ENCODE data around the gene KIF6. TPM values are rescaled to one million over a fixed set of nuclear protein-coding genes. Genes with fewer than 3 reads are reported as not detected.

Gene KIF6
- total RNA-seq, 1 experiment from 2014 or later: not detected

GRCh38 chr6:39576556-39577303 lies 148.5 kb downstream of the KIF6 start:
- POLR2A ChIA-PET: no interaction called here
- CTCF ChIA-PET: no interaction called here
- BruUV-seq (replicated peaks): no TSS peak
- Histone ChIP-seq H3K27me3 (ENCODE audit: control insufficient read depth, insufficient read depth, low read length) (no peaks in the 10 kb centered on the region), H3K36me3 (ENCODE audit: control insufficient read depth, insufficient read depth, low read length) (no peaks in the 10 kb centered on the region), H3K4me1 (ENCODE audit: control insufficient read depth, insufficient read depth, low read length) (no peaks in the 10 kb centered on the region), H3K4me3 (ENCODE audit: low read depth in 2 of 2, low read length in 2 of 2) (no peak overlapping the region), H3K9me3 (ENCODE audit: control insufficient read depth, insufficient read depth, low read depth, low read length) (no peaks in the 10 kb centered on the region), H3K27ac (ENCODE audit: low read length) (no peak overlapping the region)
- DNase-seq (ENCODE audit: low read depth, low spot score): no peak
- TF ChIP-seq REST (IDR thresholded peaks at IDR 0.05; ENCODE audit: insufficient read depth in 1 of 2, low read depth in 2 of 2, low read length in 1 of 2): no peak
- TF ChIP-seq POLR2AphosphoS5 (IDR thresholded peaks at IDR 0.05; ENCODE audit: low read depth, low read length): no peak
- no peak for TF ChIP-seq CTCF (IDR thresholded peaks at IDR 0.05)
- TF ChIP-seq TCF7L2 (IDR thresholded peaks at IDR 0.05; ENCODE audit: low read depth, low read length): no peak
- no peak for TF ChIP-seq SIN3A (IDR thresholded peaks at IDR 0.05; ENCODE audit: borderline replicate concordance, insufficient read depth, low read depth, low read length)
- ATAC-seq: no peak
- in situ Hi-C loops (cut with HindIII; ENCODE audit: low pct_unique_long_range_greater_than_20kb, low sequenced_read_pairs) (no loop called here), intact Hi-C loops (cut with micrococcal nuclease; ENCODE audit: unreplicated experiment) (no loop called here)

GRCh38 chr6:39574991-39575390 lies 150.2 kb downstream of the KIF6 start:
- CTCF ChIA-PET: no interaction called here
- intact Hi-C loops (cut with micrococcal nuclease; ENCODE audit: unreplicated experiment) (no loop called here), in situ Hi-C loops (cut with HindIII; ENCODE audit: low pct_unique_long_range_greater_than_20kb, low sequenced_read_pairs) (no loop called here)
- ATAC-seq: no peak
- no TSS peak for BruUV-seq (replicated peaks)
- Histone ChIP-seq H3K4me3 (ENCODE audit: low read depth in 2 of 2, low read length in 2 of 2) (no peak overlapping the region), H3K36me3 (ENCODE audit: control insufficient read depth, insufficient read depth, low read length) (no peaks in the 10 kb centered on the region), H3K27ac (ENCODE audit: low read length) (no peak overlapping the region), H3K27me3 (ENCODE audit: control insufficient read depth, insufficient read depth, low read length) (no peaks in the 10 kb centered on the region), H3K4me1 (ENCODE audit: control insufficient read depth, insufficient read depth, low read length) (no peaks in the 10 kb centered on the region), H3K9me3 (ENCODE audit: control insufficient read depth, insufficient read depth, low read depth, low read length) (no peaks in the 10 kb centered on the region)
- TF ChIP-seq TCF7L2 (IDR thresholded peaks at IDR 0.05; ENCODE audit: low read depth, low read length): no peak
- no peak for TF ChIP-seq SIN3A (IDR thresholded peaks at IDR 0.05; ENCODE audit: borderline replicate concordance, insufficient read depth, low read depth, low read length)
- no peak for TF ChIP-seq REST (IDR thresholded peaks at IDR 0.05; ENCODE audit: insufficient read depth in 1 of 2, low read depth in 2 of 2, low read length in 1 of 2)
- no peak for TF ChIP-seq CTCF (IDR thresholded peaks at IDR 0.05)
- no peak for TF ChIP-seq POLR2AphosphoS5 (IDR thresholded peaks at IDR 0.05; ENCODE audit: low read depth, low read length)
- DNase-seq (ENCODE audit: low read depth, low spot score): no peak
- POLR2A ChIA-PET: no interaction called here

All from Panc1 (cell line).